Keratinocyte (primary cell): ENCODE data around the gene NRP1.

ENCODE experiments used
- EZH2 ChIP-seq: IDR thresholded peaks from one replicate; pipeline ENCODE4 v1.6.1; 2012; ENCODE audit warnings: inconsistent platforms, mild to moderate bottlenecking, low read length, moderate library complexity
- TF ChIP-seq, protein P1 (sequence below), 3 experiments: IDR thresholded peaks in 1 of 3; conservative IDR thresholded peaks in 1 of 3; optimal IDR thresholded peaks in 1 of 3; 2 replicates in 2 of 3; 3 replicates in 1 of 3; pipeline versions ENCODE3 to v1.5.1; 2011; ENCODE audit warnings: low read length in 3 of 3, mild to moderate bottlenecking in 3 of 3, moderate library complexity in 2 of 3, control low read depth in 1 of 3, inconsistent platforms in 1 of 3; ENCODE audit not compliant: insufficient read depth in 2 of 3; ENCODE audit errors: extremely low read depth in 1 of 3

DNA sequence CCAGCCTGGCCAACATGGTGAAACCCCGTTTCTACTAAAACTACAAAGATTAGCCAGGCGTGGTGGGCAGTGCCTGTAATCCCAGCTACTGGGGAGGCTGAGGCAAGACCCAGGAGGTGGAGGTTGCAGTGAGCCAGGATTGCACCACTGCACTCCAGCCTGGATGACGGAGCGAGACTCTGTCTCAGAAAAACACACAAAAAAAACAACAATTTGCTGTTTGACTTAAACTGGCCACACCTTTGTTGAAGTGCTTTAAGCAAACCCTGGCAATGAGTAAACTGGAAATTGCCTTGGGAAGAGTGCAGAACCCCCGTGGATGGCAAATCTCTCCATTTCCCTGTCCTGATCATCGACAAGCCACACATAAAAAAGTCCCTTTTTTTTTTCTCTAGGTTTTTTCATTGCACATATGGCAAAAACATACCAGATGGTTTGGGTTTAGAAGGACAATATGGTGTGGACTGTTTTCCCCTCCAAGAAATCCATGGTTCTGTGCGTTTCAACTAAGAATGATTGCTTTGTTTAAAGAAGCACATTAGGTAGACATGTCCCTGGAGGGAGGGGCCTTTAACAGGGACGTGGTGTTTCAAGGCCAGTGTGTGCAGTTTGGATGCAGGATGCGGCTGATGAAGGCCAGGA lies 76.9 kb downstream of the NRP1 start:
- no peak for TF ChIP-seq EZH2
- TF ChIP-seq, protein P1, sequence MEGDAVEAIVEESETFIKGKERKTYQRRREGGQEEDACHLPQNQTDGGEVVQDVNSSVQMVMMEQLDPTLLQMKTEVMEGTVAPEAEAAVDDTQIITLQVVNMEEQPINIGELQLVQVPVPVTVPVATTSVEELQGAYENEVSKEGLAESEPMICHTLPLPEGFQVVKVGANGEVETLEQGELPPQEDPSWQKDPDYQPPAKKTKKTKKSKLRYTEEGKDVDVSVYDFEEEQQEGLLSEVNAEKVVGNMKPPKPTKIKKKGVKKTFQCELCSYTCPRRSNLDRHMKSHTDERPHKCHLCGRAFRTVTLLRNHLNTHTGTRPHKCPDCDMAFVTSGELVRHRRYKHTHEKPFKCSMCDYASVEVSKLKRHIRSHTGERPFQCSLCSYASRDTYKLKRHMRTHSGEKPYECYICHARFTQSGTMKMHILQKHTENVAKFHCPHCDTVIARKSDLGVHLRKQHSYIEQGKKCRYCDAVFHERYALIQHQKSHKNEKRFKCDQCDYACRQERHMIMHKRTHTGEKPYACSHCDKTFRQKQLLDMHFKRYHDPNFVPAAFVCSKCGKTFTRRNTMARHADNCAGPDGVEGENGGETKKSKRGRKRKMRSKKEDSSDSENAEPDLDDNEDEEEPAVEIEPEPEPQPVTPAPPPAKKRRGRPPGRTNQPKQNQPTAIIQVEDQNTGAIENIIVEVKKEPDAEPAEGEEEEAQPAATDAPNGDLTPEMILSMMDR (optimal IDR thresholded peaks at IDR 0.05 in 1 of 3, IDR thresholded peaks at IDR 0.05 in 1 of 3, conservative IDR thresholded peaks at IDR 0.05 in 1 of 3; ENCODE audit: extremely low read depth in 1 of 3, insufficient read depth in 2 of 3, low read length in 3 of 3), result no peak
